Panc1 (cell line): ENCODE data around the gene LITAF. TPM values are rescaled to one million over a fixed set of nuclear protein-coding genes. Genes with fewer than 3 reads are reported as not detected.

Source experiments
- ATAC-seq: fragments of 200-7000 bp; cut with Tn5 transposase; 2 replicates; pipeline ENCODE4 v1.9.1; 2020; ENCODE audit warnings: mild to moderate bottlenecking, moderate library complexity
- BruUV-seq: library from RNA; stranded (reverse); fragments of 400-500 nt; replicated peaks from 2 replicates; lab custom pipeline; 2021; lab: Mats Ljungman, UMichigan
- CTCF ChIA-PET: fragments of 300-600 bp; sonication (Branson Sonifier 250); formaldehyde crosslinking; loops from one replicate; lab custom pipeline; 2022; ENCODE audit warnings: antibody characterized with exemption; lab: Charles Lee
- POLR2A ChIA-PET: fragments of 300-600 bp; sonication (Branson Sonifier 250); formaldehyde crosslinking; loops from one replicate; lab custom pipeline; 2022; ENCODE audit warnings: antibody characterized with exemption; lab: Charles Lee
- DNase-seq: peaks from one replicate; pipeline ENCODE4 v3.0.0-alpha.2; 2010; ENCODE audit warnings: low read depth, low spot score
- H3K27ac ChIP-seq: 2 replicates; pipeline ENCODE4 v1.5.1; 2011; ENCODE audit warnings: mild to moderate bottlenecking, low read length, inconsistent platforms
- H3K27me3 ChIP-seq: fragments of 200-500 bp; sonication (Bioruptor generic); 2 replicates; pipeline ENCODE4 v1.6.0; 2014; ENCODE audit warnings: low read length, inconsistent platforms; ENCODE audit not compliant: control insufficient read depth, insufficient read depth
- H3K36me3 ChIP-seq: fragments of 200-500 bp; sonication (Bioruptor generic); 2 replicates; pipeline ENCODE4 v1.5.1; 2014; ENCODE audit warnings: inconsistent platforms, mild to moderate bottlenecking, low read length, moderate library complexity; ENCODE audit not compliant: control insufficient read depth, insufficient read depth
- H3K4me1 ChIP-seq: 2 replicates; pipeline ENCODE4 v1.5.1; 2011; ENCODE audit warnings: inconsistent platforms, mild to moderate bottlenecking, low read length, moderate library complexity; ENCODE audit not compliant: control insufficient read depth, insufficient read depth
- H3K4me3 ChIP-seq, 2 experiments: 2 replicates each; pipeline ENCODE4 v1.5.1; 2011 to 2012; ENCODE audit warnings: low read depth in 2 of 2, low read length in 2 of 2, mild to moderate bottlenecking in 2 of 2, inconsistent platforms in 1 of 2, moderate library complexity in 1 of 2
- H3K9me3 ChIP-seq: fragments of 200-500 bp; sonication (Bioruptor generic); 2 replicates; pipeline ENCODE4 v1.5.1; 2014; ENCODE audit warnings: low read depth, mild to moderate bottlenecking, inconsistent platforms, low read length, moderate library complexity; ENCODE audit not compliant: control insufficient read depth, insufficient read depth
- POLR2AphosphoS5 ChIP-seq: IDR thresholded peaks from 2 replicates; pipeline ENCODE4 v1.6.1; 2012; ENCODE audit warnings: mild to moderate bottlenecking, low read depth, low read length, moderate library complexity
- REST ChIP-seq, 2 experiments: IDR thresholded peaks; 2 replicates each; pipeline ENCODE4 v1.6.1; 2011 to 2012; ENCODE audit warnings: low read depth in 2 of 2, control low read depth in 1 of 2, low read length in 1 of 2, mild to moderate bottlenecking in 1 of 2, moderate library complexity in 1 of 2; ENCODE audit not compliant: insufficient read depth in 1 of 2
- SIN3A ChIP-seq: IDR thresholded peaks from 2 replicates; pipeline ENCODE4 v1.6.1; 2012; ENCODE audit warnings: low read depth, mild to moderate bottlenecking, low read length, moderate library complexity, borderline replicate concordance; ENCODE audit not compliant: insufficient read depth
- TCF7L2 ChIP-seq: IDR thresholded peaks from 2 replicates; pipeline ENCODE4 v1.6.1; 2011; ENCODE audit warnings: mild to moderate bottlenecking, low read depth, low read length, inconsistent platforms
- in situ Hi-C: cut with HindIII; loops from 2 replicates; pipeline ENCODE4 v1.10.0; 2016; ENCODE audit warnings: low sequenced_read_pairs, low pct_unique_long_range_greater_than_20kb
- intact Hi-C: fragments of 100-400 bp; cut with micrococcal nuclease; formaldehyde crosslinking; loops from one replicate; pipeline ENCODE4 v1.10.0; 2022; ENCODE audit not compliant: unreplicated experiment
- total RNA-seq: library from RNA; stranded (reverse); gene quantifications from one replicate; pipeline ENCODE4 v1.2.1, GENCODE V29; 2021; ENCODE audit not compliant: unreplicated experiment
- TF ChIP-seq, protein P1 (sequence below): fragments of 450-650 bp; IDR thresholded peaks from 2 replicates; pipeline ENCODE4 v1.5.1; 2017; ENCODE audit warnings: mild to moderate bottlenecking

LITAF gene
- total RNA-seq, 1 experiment from 2014 or later: 85.2 TPM

- in situ Hi-C loops: no loop called here
- Histone ChIP-seq H3K9me3 (no peaks in the 10 kb centered on the region), H3K27ac (no peak overlapping the region), H3K36me3 (no peaks in the 10 kb centered on the region), H3K27me3 (no peaks in the 10 kb centered on the region), H3K4me3 (no peak overlapping the region), H3K4me1 (no peaks in the 10 kb centered on the region)
- DNase-seq (no peak), ATAC-seq (no peak)
- CTCF ChIA-PET: interaction anchor here (0.6 kb wide), 1 partner anchor 173 kb away, joined by 8 read pairs; no protein-coding TSS in a partner anchor
- BruUV-seq: no TSS peak
- TF ChIP-seq, protein P1, sequence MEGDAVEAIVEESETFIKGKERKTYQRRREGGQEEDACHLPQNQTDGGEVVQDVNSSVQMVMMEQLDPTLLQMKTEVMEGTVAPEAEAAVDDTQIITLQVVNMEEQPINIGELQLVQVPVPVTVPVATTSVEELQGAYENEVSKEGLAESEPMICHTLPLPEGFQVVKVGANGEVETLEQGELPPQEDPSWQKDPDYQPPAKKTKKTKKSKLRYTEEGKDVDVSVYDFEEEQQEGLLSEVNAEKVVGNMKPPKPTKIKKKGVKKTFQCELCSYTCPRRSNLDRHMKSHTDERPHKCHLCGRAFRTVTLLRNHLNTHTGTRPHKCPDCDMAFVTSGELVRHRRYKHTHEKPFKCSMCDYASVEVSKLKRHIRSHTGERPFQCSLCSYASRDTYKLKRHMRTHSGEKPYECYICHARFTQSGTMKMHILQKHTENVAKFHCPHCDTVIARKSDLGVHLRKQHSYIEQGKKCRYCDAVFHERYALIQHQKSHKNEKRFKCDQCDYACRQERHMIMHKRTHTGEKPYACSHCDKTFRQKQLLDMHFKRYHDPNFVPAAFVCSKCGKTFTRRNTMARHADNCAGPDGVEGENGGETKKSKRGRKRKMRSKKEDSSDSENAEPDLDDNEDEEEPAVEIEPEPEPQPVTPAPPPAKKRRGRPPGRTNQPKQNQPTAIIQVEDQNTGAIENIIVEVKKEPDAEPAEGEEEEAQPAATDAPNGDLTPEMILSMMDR: no peak
- TF ChIP-seq TCF7L2 (no peak), SIN3A (no peak), REST (IDR thresholded peaks at IDR 0.05; ENCODE audit: insufficient read depth in 1 of 2, low read depth in 2 of 2, low read length in 1 of 2) (no peak), POLR2AphosphoS5 (no peak)
- POLR2A ChIA-PET: no interaction called here
- intact Hi-C loops: no loop called here
Observed at GRCh38 chr16:11539641-11540050, 47.1 kb downstream of the LITAF start.

DNA sequence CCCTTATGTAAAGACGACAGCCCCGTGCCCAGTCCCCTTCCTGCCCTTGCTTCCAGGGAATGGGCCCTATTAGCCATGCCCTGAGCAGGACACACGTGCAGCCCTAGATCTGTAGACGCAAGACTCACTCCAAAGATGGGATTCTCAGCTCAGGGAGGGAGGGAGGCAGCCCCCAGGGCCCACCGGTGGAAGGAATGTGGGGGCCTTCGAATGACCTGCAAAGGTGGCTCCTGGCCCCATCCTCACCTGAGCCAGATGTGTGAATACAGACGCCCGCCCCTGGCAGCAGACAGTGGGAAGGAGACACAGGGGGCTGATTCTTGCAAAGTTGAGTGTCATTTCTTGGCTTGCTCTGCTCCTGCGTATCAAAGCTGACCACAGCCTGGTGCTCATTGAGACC is 47.8 kb downstream of the LITAF start:
- H3K4me3 ChIP-seq: no peak overlapping the region
- H3K27me3 ChIP-seq: no peaks in the 10 kb centered on the region
- H3K36me3 ChIP-seq: no peaks in the 10 kb centered on the region
- no peaks in the 10 kb centered on the region for H3K4me1 ChIP-seq
- TF ChIP-seq REST (IDR thresholded peaks at IDR 0.05; ENCODE audit: insufficient read depth in 1 of 2, low read depth in 2 of 2, low read length in 1 of 2) (no peak), TCF7L2 (no peak), SIN3A (no peak), POLR2AphosphoS5 (no peak)
- TF ChIP-seq, protein P1: no peak
- in situ Hi-C loops (no loop called here), intact Hi-C loops (no loop called here)
- BruUV-seq: no TSS peak
- H3K27ac ChIP-seq: no peak overlapping the region
- CTCF ChIA-PET: no interaction called here
- ATAC-seq: no peak
- no peak for DNase-seq
- POLR2A ChIA-PET: no interaction called here
- H3K9me3 ChIP-seq: no peaks in the 10 kb centered on the region
